Measurements from ENCODE around the gene VN1R5.

DNA sequence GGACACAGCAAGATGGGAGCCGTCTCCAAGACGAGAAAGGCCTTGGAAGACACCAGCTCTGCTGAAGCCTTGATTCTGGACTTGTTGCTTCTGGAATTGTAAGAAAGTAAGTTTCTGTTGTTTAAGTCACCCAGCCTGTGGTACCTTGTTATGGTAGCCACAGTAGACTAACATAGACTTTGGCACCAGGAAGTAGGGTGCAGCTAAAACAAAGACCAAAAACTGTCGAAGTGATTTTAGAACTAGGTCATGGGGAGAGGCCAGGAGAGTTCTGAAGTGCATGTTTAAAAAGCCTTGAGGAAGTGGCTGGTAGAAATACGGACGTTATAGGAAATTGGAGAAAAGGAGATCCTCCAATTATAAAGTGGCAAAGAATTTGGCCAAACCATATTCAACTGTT is 47.3 kb downstream of the VN1R5 start:
- TF ChIP-seq, protein P1, sequence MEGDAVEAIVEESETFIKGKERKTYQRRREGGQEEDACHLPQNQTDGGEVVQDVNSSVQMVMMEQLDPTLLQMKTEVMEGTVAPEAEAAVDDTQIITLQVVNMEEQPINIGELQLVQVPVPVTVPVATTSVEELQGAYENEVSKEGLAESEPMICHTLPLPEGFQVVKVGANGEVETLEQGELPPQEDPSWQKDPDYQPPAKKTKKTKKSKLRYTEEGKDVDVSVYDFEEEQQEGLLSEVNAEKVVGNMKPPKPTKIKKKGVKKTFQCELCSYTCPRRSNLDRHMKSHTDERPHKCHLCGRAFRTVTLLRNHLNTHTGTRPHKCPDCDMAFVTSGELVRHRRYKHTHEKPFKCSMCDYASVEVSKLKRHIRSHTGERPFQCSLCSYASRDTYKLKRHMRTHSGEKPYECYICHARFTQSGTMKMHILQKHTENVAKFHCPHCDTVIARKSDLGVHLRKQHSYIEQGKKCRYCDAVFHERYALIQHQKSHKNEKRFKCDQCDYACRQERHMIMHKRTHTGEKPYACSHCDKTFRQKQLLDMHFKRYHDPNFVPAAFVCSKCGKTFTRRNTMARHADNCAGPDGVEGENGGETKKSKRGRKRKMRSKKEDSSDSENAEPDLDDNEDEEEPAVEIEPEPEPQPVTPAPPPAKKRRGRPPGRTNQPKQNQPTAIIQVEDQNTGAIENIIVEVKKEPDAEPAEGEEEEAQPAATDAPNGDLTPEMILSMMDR (IDR thresholded peaks at IDR 0.05), result no peak
- no peak for TF ChIP-seq POLR2A (IDR thresholded peaks at IDR 0.05)

Data from esophagus squamous epithelium (tissue), 4 donors.